Activated CD4-positive, alpha-beta T cell treated with anti-CD3 and anti-CD28 coated beads, Interleukin-2, amount 10 ng/mL, durations not matched to agents 24 days and 14 days (primary cell): Measurements from ENCODE around the gene MACROD2. TPM values are rescaled to one million over a fixed set of nuclear protein-coding genes. Genes with fewer than 3 reads are reported as not detected.

ENCODE experiments used
- DNase-seq: peaks from one replicate; pipeline ENCODE4 v3.0.0; 2022
- H3K27ac Mint-ChIP-seq: one replicate; pipeline ENCODE4 v1.8.0; 2022; ENCODE audit warnings: mild to moderate bottlenecking, mixed read lengths
- H3K27me3 Mint-ChIP-seq: one replicate; pipeline ENCODE4 v1.8.0; 2022; ENCODE audit warnings: mixed read lengths
- H3K36me3 Mint-ChIP-seq: one replicate; pipeline ENCODE4 v1.8.0; 2022; ENCODE audit warnings: low read depth, mild to moderate bottlenecking, mixed read lengths
- H3K4me1 Mint-ChIP-seq: one replicate; pipeline ENCODE4 v1.8.0; 2021; ENCODE audit warnings: mixed read lengths
- H3K4me3 Mint-ChIP-seq: one replicate; pipeline ENCODE4 v1.8.0; 2022; ENCODE audit warnings: mild to moderate bottlenecking, moderate library complexity, mixed read lengths
- H3K9me3 Mint-ChIP-seq: one replicate; pipeline ENCODE4 v1.8.0; 2021; ENCODE audit warnings: mixed read lengths
- intact Hi-C: fragments of 100-400 bp; cut with micrococcal nuclease; formaldehyde crosslinking; loops from one replicate; pipeline ENCODE4 v1.15.1; 2023
- total RNA-seq: library from RNA; stranded (reverse); gene quantifications from 2 replicates; pipeline ENCODE4 v1.2.3, GENCODE V29; 2022

Gene MACROD2
- total RNA-seq, 1 donor from 2014 or later: not detected

DNA sequence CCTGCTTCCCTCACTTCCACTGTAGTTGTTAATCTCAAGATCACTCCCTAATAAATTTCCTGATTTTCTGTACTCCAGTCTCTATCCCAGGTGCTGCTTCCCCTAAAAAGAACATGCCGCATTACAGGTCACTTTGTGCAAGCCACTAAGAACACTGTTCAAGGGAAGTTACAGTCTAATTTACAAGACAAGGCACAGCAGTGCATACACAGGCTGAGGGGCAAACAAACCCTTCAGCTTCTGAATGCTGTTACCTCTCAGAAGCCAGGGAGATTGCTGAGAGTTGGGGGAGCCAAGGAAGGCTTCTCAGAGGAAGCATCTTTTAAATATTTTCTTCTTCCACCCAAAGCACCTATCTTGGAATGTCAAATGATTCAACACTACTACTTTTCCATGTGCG is 787.4 kb downstream of the MACROD2 start:
- intact Hi-C loops: no loop called here
- no peak for DNase-seq
- no peaks in the 10 kb centered on the region for H3K27me3 Mint-ChIP-seq
- H3K4me1 Mint-ChIP-seq: no peaks in the 10 kb centered on the region
- H3K4me3 Mint-ChIP-seq: no peak overlapping the region
- no peaks in the 10 kb centered on the region for H3K36me3 Mint-ChIP-seq
- peaks cover 3% of the 10 kb centered on the region for H3K9me3 Mint-ChIP-seq
- H3K27ac Mint-ChIP-seq: no peak overlapping the region

DNA sequence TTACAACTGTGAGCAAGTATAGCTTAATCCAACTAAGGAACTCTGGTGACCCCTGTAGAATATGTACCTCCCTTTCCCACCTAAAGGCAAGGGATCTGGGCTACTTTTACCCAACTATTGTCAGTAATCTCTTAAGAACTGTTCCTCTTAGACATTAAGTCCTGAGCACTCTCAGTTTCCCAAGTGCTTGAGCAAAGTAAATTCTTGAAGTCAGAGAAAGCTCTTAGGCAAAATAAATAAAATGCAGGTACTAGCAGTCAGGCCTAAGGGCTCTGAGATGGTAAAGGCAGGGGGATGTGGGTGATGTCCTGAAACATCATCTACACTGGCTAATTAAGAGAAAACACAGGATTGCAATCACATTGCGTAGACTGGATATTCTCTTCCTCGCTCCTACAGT is 788.5 kb downstream of the MACROD2 start:
- peaks cover 3% of the 10 kb centered on the region for H3K9me3 Mint-ChIP-seq
- intact Hi-C loops: no loop called here
- no peaks in the 10 kb centered on the region for H3K27me3 Mint-ChIP-seq
- no peaks in the 10 kb centered on the region for H3K36me3 Mint-ChIP-seq
- no peak overlapping the region for H3K27ac Mint-ChIP-seq
- H3K4me3 Mint-ChIP-seq: no peak overlapping the region
- no peaks in the 10 kb centered on the region for H3K4me1 Mint-ChIP-seq
- DNase-seq: no peak

DNA sequence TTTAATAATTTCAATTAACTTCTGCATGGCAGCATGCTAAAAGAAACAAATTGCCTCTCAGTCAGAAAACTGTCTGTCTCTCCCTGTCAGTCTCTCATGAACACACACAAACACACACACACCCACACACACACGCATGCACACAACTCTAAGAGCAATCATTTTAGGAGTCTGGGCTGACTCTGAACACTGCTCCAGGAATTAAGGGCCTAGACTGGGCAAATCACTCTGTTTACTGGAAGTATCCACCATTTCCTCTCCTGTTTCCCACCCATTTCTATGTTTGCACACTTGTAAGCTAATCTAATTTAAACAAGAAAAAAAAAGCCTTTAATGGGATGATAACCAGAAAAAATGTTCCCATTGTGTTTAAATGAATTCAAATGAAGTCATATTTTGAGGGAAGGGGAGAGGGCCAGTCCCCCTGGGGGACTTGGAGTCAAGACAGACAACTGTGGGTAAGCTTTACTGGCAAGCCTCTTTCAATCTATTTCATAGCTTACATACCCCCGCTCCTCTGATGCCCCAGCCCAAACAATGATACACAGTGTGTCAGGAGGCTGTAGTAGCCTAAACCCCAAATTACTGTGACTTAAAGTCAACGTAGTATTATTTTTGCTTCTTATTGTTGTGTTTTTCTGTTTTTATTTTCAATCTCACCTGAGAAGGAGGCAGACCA is 789.9 kb downstream of the MACROD2 start:
- Mint-ChIP-seq H3K4me3 (no peak overlapping the region), H3K27ac (no peak overlapping the region), H3K4me1 (no peaks in the 10 kb centered on the region), H3K36me3 (no peaks in the 10 kb centered on the region), H3K27me3 (no peaks in the 10 kb centered on the region), H3K9me3 (peaks cover 3% of the 10 kb centered on the region)
- DNase-seq: no peak
- intact Hi-C loops: no loop called here

DNA sequence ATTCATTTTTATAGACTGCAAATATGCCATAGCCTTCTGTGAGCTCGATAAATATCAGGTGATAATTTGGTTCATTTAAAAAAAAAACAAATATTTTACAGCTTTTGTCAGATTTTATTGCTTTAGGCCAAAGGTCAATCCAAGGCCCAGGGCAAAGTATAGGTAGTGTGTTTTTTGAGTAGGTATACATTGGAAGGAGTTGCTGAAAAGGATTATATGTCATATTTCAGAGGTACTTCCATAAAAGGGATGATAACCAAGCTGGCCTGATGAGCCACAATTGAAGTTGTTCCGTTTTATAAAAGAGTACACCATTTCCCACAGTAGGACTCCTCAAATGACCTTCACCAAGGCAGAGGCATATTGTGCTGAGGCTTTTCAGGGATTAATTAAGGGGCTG is 794.9 kb downstream of the MACROD2 start:
- intact Hi-C loops: no loop called here
- peaks cover under 1% of the 10 kb centered on the region for H3K9me3 Mint-ChIP-seq
- DNase-seq: no peak
- H3K27me3 Mint-ChIP-seq: no peaks in the 10 kb centered on the region
- H3K4me1 Mint-ChIP-seq: no peaks in the 10 kb centered on the region
- no peaks in the 10 kb centered on the region for H3K36me3 Mint-ChIP-seq
- H3K27ac Mint-ChIP-seq: no peak overlapping the region
- H3K4me3 Mint-ChIP-seq: no peak overlapping the region

DNA sequence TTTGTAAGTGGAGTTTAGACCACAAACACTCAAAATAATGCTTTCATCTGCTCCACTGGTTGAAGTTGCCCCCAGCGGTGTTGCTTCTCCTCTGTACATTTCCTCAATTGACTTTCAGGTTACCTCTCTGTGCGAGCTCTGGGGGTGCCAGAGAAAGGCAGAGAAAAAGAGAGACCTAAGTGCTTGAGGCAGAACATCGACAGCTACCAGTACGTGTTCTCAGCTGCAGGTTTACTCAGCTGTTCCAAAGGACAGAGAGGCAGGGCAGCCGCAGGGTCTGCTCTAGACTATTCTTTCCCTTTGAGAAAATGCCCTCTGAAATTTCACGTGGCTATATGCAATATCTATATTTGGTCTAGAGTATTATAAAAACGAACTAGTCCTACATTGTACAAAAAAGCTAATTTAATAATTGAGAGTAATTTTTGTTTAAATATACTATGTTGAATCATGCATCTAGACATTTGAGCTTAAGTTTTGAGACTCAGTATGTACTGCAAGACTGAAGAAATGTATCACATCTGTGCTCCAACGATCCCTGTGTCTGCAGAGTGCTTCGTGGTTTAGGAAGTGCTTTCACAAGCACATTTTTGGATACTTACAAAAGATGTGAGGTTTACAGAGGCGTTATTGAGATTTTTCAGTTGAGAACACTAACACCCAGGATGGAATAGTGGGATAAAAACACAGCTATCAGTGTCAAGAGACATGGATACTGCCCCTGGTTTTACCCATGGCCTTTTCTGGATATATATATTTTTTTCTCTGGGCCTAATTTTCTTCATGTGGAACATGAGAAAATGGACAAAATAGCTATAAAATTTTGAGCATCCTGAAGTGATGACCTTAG is 795.7 kb downstream of the MACROD2 start:
- H3K27me3 Mint-ChIP-seq: no peaks in the 10 kb centered on the region
- H3K4me3 Mint-ChIP-seq: no peak overlapping the region
- no peaks in the 10 kb centered on the region for H3K4me1 Mint-ChIP-seq
- H3K36me3 Mint-ChIP-seq: no peaks in the 10 kb centered on the region
- DNase-seq: no peak
- H3K27ac Mint-ChIP-seq: no peak overlapping the region
- no peaks in the 10 kb centered on the region for H3K9me3 Mint-ChIP-seq
- intact Hi-C loops: no loop called here

DNA sequence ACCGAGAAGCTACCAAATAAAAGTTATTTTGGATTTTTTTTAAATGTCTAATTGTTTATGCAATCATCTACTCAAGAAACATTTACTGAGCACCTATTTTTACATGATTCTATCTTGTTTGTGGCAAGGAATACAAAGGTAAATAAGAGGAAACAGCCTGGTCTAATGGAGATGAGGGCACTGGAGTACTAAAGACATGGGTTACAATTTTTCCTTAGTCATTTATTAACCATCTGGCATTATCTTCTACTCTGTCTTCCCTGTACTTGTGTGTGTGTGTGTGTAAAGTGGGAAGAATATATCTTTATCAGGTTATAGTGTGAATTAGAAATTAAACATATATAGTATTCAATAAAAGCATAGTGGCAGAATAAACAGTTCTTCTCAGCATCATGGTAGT is 797.6 kb downstream of the MACROD2 start:
- H3K27me3 Mint-ChIP-seq: no peaks in the 10 kb centered on the region
- DNase-seq: no peak
- no peak overlapping the region for H3K27ac Mint-ChIP-seq
- no peaks in the 10 kb centered on the region for H3K9me3 Mint-ChIP-seq
- no peaks in the 10 kb centered on the region for H3K36me3 Mint-ChIP-seq
- intact Hi-C loops: no loop called here
- H3K4me1 Mint-ChIP-seq: no peaks in the 10 kb centered on the region
- no peak overlapping the region for H3K4me3 Mint-ChIP-seq

DNA sequence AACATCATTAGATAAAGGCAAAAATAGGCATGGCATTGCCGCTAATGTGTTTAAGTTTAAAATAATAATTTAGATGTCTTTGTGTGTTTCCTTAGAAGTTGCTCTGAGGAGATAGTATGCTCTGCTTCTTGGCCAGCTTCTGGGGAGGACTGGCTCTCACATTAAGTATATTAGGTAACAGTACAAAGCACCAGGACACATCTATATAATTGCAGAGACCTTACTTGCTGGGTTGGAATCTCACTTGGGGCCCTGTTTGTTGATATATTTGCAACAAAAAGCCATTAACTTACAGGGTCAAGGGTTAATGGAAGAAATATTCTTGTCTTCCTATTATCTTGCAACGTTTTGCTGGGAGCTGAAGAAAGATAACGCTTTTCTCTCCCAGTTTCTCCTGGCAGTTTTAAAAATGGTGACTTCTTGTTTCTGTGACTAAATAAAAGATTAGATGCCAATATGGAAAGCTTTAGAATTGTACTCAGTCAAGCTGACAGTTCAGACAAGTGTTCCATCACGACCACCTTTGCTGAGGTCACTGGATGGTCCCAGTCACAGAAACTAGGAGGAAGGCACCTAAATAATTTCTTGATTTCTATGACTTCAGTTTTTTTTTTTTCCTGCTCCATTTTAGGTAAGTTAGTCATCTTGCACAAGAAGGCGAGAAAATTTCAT is 804.4 kb downstream of the MACROD2 start:
- H3K27ac Mint-ChIP-seq: no peak overlapping the region
- no peaks in the 10 kb centered on the region for H3K9me3 Mint-ChIP-seq
- H3K27me3 Mint-ChIP-seq: no peaks in the 10 kb centered on the region
- intact Hi-C loops: no loop called here
- no peaks in the 10 kb centered on the region for H3K36me3 Mint-ChIP-seq
- no peaks in the 10 kb centered on the region for H3K4me1 Mint-ChIP-seq
- H3K4me3 Mint-ChIP-seq: no peak overlapping the region
- no peak for DNase-seq

DNA sequence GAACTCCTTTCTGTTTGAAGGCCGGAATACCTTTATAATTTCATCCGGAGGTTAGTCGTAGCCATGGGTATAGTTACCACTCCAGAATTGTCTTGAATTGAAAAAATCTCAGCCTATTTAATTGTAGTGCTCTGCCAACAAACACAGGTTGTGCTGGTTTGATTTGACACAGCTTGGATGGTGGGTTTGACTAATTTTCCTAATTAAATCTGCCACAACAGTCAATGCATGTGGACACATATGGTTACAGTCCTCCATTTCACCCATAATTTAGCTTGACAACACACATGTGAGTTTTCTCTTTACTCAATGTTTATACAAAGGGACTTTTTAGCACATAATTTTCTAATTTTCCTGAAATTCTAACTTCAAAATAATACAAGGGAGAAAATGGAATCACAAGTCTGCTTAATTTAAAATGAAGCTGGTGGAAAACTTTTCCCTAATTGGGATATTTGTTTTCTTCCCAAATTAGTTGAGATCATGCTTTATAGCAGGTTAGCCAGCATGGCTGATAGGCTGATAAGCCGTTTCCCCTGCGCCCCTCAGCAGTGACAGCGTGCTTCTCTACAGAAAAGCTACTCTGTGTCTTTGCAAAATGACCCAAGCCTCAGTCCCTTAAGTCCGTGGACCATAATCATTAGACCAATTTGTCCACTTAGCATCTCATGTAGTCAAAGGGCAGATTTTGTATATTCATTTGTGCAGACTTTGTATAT is 805.5 kb downstream of the MACROD2 start:
- intact Hi-C loops: no loop called here

DNA sequence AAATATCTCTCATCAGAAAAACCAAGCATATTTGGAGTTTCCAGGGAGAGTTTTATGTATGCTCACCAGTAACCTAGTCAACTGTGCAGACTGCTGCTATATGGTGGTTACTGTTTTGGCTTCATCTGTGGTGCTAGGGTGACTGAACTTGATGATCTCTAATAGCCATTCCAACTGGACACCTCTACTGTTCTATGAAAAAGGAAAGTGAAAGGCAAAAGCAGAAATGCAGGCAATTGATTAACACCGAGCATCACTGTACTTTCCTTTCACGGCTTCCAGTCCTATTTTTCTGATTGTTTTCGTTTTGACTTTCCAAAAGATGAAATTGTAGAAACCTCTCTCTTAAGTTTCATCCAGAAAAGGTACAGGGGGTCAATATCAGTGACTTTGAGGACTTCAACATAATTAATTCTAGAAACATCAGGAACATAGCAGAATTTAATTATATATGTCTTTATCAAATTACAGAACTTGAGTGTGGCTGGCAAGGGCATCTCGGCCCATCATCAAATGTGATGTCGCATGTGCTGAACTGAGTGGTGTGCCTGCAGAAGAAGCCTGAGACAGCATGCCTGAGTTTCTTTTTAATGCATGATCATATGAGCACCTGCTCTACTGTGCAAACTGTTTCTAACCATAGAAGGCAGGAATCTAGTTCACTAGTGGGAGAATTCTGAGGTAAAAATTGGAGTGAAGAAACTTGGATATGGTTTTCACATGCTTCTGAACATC is 806.4 kb downstream of the MACROD2 start:
- no peaks in the 10 kb centered on the region for H3K36me3 Mint-ChIP-seq
- no peak overlapping the region for H3K27ac Mint-ChIP-seq
- H3K4me1 Mint-ChIP-seq: no peaks in the 10 kb centered on the region
- intact Hi-C loops: no loop called here
- no peaks in the 10 kb centered on the region for H3K27me3 Mint-ChIP-seq
- no peak for DNase-seq
- H3K9me3 Mint-ChIP-seq: no peaks in the 10 kb centered on the region
- no peak overlapping the region for H3K4me3 Mint-ChIP-seq

More for the DNA sequence above, 805.5 kb downstream of the MACROD2 start:
- Mint-ChIP-seq H3K9me3 (no peaks in the 10 kb centered on the region), H3K4me3 (no peak overlapping the region), H3K36me3 (no peaks in the 10 kb centered on the region), H3K4me1 (no peaks in the 10 kb centered on the region), H3K27ac (no peak overlapping the region), H3K27me3 (no peaks in the 10 kb centered on the region)
- DNase-seq: no peak

DNA sequence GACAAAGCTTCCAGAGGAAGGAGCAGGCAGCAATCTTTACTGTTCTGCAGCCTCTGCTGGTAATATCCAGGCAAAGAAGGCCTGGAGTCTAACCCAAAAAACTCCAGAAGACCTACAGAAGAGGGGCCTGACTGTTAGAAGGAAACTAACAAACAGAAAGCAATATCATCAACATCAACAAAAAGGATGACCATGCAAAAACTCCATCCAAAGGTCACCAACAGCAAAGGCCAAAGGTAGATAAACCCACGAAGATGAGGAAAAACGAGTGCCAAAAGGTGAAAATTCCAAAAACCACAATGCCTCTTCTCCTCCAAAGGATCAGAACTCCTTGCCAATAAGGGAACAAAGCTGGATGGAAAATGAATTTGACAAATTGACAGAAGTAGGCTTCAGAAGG is 811.9 kb downstream of the MACROD2 start:
- Mint-ChIP-seq H3K27me3 (no peaks in the 10 kb centered on the region), H3K4me1 (no peaks in the 10 kb centered on the region), H3K36me3 (no peaks in the 10 kb centered on the region), H3K9me3 (peaks cover 25% of the 10 kb centered on the region), H3K4me3 (no peak overlapping the region), H3K27ac (no peak overlapping the region)
- intact Hi-C loops: no loop called here
- no peak for DNase-seq

DNA sequence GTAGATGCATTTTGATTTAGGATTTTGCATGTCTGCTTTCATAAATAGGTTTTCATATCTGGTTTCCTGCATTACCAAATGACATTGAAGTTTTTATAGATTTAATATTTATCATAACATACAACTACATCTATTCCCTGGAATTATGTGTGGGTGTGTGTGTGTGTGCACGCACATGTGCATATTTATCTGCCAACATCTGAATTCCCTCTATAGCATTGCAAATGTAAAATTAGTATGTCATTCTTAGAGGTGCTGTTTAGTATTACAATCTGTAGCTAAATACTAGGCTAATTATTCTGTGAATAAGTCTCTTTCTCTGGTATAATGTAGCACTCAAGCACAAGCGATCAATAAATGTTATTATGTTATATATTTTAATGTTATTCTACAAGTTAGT is 820.0 kb downstream of the MACROD2 start:
- intact Hi-C loops: no loop called here
- Mint-ChIP-seq H3K27me3 (no peaks in the 10 kb centered on the region), H3K36me3 (no peaks in the 10 kb centered on the region)

DNA sequence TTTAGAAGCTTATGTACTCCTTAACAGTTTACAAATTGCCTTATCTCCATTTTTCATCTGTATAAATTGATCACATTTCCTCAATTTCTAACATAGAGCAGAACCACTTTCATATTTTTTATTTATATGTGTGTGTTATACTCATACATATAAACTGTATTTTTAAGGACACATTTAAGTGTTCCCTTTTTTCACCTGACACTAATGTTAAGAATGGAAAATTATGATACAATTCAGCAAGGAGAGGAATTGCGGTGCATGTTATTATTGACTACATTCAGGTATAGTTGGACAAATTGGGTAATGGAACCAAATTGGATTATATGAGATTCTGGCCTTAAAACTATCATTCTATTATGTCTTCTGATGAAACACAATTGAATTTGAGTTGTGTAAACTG is 821.2 kb downstream of the MACROD2 start:
- Mint-ChIP-seq H3K27ac (no peak overlapping the region), H3K9me3 (peaks cover 13% of the 10 kb centered on the region), H3K36me3 (no peaks in the 10 kb centered on the region), H3K4me3 (no peak overlapping the region), H3K27me3 (no peaks in the 10 kb centered on the region), H3K4me1 (no peaks in the 10 kb centered on the region)
- no peak for DNase-seq
- intact Hi-C loops: no loop called here

More for the DNA sequence above, 820.0 kb downstream of the MACROD2 start:
- Mint-ChIP-seq H3K9me3 (peaks cover 15% of the 10 kb centered on the region), H3K4me1 (no peaks in the 10 kb centered on the region), H3K4me3 (no peak overlapping the region), H3K27ac (no peak overlapping the region)
- no peak for DNase-seq

DNA sequence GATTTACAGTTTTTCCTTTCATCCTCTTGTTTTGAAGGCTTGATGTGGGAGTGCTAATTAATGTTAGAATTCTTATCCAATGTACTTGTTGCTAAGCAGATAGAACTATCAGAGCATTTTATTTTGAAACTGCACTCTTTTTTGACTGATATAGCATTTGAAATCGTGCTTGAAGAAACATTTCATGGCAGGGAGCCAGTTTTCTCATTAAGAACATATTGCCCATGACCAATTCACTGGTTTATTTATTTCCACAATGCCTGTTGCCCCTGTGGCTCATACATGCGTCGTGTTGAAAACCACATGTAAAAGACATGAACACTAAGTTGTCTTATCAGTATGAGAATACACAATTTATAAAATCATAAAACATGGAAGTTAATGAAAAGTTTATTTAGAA is 821.8 kb downstream of the MACROD2 start:
- Mint-ChIP-seq H3K36me3 (no peaks in the 10 kb centered on the region), H3K4me1 (no peaks in the 10 kb centered on the region), H3K27ac (no peak overlapping the region), H3K4me3 (no peak overlapping the region), H3K9me3 (peaks cover 10% of the 10 kb centered on the region), H3K27me3 (no peaks in the 10 kb centered on the region)
- intact Hi-C loops: no loop called here
- DNase-seq: no peak
